ENCODE results near the gene TNFRSF19. TPM values are rescaled to one million over a fixed set of nuclear protein-coding genes. Genes with fewer than 3 reads are reported as not detected.
"Not testable (repeated sequence)": the region's sequence is repeated elsewhere in the genome, so short reads cannot be mapped to it uniquely, and the experiment has no call there.

TNFRSF19 gene, protein sequence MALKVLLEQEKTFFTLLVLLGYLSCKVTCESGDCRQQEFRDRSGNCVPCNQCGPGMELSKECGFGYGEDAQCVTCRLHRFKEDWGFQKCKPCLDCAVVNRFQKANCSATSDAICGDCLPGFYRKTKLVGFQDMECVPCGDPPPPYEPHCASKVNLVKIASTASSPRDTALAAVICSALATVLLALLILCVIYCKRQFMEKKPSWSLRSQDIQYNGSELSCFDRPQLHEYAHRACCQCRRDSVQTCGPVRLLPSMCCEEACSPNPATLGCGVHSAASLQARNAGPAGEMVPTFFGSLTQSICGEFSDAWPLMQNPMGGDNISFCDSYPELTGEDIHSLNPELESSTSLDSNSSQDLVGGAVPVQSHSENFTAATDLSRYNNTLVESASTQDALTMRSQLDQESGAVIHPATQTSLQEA
- total RNA-seq (2021), result 0.13 and 0.24 TPM in 2 replicates
- percentile 18 among the genes with signal in this experiment for Bru-seq, nascent RNA
- BruChase-seq, experiment 1, labeled RNA remaining after a 2-hour chase, result percentile 25 among the genes with signal in this experiment
- BruChase-seq, experiment 2, labeled RNA remaining after a 6-hour chase, result percentile 22 among the genes with signal in this experiment
- long read RNA-seq, partial matches to known transcripts, result 0 of 1 reads
- long read RNA-seq, other reads (novel, unspliced or antisense), result 1 of 1 reads

DNA sequence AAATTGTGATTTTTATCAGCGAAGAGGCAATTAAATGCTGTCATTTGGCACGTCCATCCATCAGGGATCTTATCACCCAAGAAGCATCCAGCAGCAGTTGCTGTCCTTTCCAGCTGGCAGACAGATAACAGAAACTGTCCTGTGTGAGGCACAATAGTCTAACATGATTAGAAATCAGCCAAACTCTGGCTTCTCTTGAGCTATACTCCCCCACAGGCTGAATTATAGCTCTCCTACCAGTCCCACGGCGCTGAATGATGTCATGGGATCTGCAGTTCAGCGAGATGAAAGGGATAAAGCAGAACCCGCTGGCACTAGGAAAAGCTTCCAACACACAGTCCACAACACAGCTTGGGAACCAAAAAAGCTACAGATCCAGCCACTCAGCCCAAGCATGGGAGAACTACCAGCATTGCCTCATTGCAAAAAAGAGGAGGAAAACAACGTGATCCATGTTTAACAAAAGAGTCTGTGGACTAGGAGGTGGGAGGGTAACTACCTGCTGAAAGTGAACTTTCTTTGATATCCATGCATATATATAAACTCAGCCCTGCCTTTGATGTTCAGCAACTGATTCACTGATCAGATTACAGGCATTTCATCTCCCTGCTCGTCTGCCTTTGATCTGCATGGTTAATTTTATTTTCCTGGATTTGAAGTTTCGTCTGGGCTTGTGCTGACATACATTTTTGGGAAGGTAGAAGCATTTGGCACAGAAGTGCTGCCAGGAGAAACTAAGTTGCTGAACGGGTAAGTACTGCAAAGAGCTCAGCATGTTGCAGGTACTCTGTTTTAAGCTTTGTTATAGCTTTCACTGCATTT lies at the start of gene TNFRSF19:
TNFRSF19 (plus strand) TSS at position 314 of the 822 bp plus-strand sequence. CDS start 19,772 bp downstream, outside the sequence.
- CTCF ChIA-PET, result no interaction called here
- POLR2A ChIA-PET (ENCODE audit: unreplicated experiment), result no interaction called here
- BruUV-seq (replicated peaks), result no TSS peak
- Histone ChIP-seq H3F3A (ENCODE audit: insufficient read depth, low read depth) (no peaks in the 10 kb centered on the region), H2AFZ (no peak within 1 kb of the TSS), H3K4me3 (no peak within 1 kb of the TSS), H3K9me3 (ENCODE audit: insufficient read depth, low read depth) (no peaks in the 10 kb centered on the region), H3K27ac (no peak within 1 kb of the TSS), H3K27me3 (ENCODE audit: insufficient read depth, low read depth) (0 out of 2 replicates have a peak, but pooled peaks cover 8% of the 10 kb centered on the region), H3K4me2 (no peak within 1 kb of the TSS), H3K4me1 (replicated peaks; ENCODE audit: insufficient read depth) (no peaks in the 10 kb centered on the region), H3K79me2 (ENCODE audit: low read depth) (no peaks in the 10 kb centered on the region), H3K9me2 (ENCODE audit: insufficient read depth) (no peaks in the 10 kb centered on the region), H4K20me1 (ENCODE audit: insufficient read depth) (no peaks in the 10 kb centered on the region), H3K36me3 (ENCODE audit: low read depth) (no peaks in the 10 kb centered on the region)
- no peak for DNase-seq
- TF ChIP-seq, protein P1, sequence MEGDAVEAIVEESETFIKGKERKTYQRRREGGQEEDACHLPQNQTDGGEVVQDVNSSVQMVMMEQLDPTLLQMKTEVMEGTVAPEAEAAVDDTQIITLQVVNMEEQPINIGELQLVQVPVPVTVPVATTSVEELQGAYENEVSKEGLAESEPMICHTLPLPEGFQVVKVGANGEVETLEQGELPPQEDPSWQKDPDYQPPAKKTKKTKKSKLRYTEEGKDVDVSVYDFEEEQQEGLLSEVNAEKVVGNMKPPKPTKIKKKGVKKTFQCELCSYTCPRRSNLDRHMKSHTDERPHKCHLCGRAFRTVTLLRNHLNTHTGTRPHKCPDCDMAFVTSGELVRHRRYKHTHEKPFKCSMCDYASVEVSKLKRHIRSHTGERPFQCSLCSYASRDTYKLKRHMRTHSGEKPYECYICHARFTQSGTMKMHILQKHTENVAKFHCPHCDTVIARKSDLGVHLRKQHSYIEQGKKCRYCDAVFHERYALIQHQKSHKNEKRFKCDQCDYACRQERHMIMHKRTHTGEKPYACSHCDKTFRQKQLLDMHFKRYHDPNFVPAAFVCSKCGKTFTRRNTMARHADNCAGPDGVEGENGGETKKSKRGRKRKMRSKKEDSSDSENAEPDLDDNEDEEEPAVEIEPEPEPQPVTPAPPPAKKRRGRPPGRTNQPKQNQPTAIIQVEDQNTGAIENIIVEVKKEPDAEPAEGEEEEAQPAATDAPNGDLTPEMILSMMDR (conservative IDR thresholded peaks at IDR 0.05), result no peak
- TF ChIP-seq EZH2 (IDR thresholded peaks at IDR 0.05; ENCODE audit: low read depth), result no peak
- intact Hi-C loops (cut with micrococcal nuclease; ENCODE audit: unreplicated experiment), result loop anchor here (10.0 kb wide), 1 partner anchor 294 kb away; no protein-coding TSS in a partner anchor

DNA sequence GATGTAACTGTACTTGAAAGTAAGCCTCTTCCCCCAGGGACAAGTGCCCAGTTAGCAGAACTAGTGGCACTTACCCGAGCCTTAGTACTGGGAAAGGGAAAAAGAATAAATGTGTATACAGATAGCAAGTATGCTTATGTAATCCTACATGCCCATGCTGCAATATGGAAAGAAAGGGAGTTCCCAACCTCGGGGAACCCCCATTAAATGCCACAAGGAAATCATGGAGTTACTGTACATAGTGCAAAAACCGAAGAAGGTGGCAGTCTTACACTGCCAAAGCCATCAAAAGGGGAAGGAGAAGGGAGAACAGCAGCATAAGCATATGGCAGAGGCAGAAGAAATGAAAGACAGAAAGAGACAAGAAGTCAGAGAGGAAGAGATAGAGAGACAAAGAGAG lies 40.3 kb upstream of the TNFRSF19 start:
- H3F3A ChIP-seq (ENCODE audit: insufficient read depth, low read depth); H3K9me2 ChIP-seq (ENCODE audit: insufficient read depth); H3K27me3 ChIP-seq (ENCODE audit: insufficient read depth, low read depth); H3K4me2 ChIP-seq; POLR2A ChIA-PET (ENCODE audit: unreplicated experiment); H3K4me1 ChIP-seq (replicated peaks; ENCODE audit: insufficient read depth); H4K20me1 ChIP-seq (ENCODE audit: insufficient read depth); H3K36me3 ChIP-seq (ENCODE audit: low read depth); BruUV-seq (replicated peaks); CTCF ChIA-PET; H3K27ac ChIP-seq; DNase-seq; H3K79me2 ChIP-seq (ENCODE audit: low read depth); intact Hi-C loops (cut with micrococcal nuclease; ENCODE audit: unreplicated experiment); H3K9me3 ChIP-seq (ENCODE audit: insufficient read depth, low read depth); H2AFZ ChIP-seq; H3K4me3 ChIP-seq: not testable (repeated sequence)

DNA sequence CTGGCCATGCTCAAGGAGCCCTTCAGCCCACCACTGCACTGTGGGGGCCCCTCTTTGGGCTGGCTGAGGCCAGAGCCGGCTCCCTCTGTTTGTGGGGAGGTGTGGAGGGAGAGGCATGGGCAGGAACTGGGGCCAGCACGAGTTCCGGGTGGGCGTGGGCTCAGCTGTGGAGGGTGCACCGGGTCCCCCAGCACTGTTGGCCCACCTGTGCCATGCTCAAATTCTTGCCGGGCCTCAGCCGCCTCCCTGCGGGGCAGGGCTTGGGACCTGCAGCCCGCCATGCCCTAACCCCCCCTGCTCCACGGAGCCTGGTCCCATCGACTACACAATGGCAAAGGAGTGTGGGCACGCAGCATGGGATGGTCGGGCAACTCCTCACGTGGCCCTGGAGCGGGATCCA lies 38.8 kb upstream of the TNFRSF19 start:
- TF ChIP-seq EZH2 (IDR thresholded peaks at IDR 0.05; ENCODE audit: low read depth), result no peak
- TF ChIP-seq, protein P1 (conservative IDR thresholded peaks at IDR 0.05), result no peak
- Histone ChIP-seq H3K9me3 (ENCODE audit: insufficient read depth, low read depth) (no peaks in the 10 kb centered on the region), H3K36me3 (ENCODE audit: low read depth) (no peaks in the 10 kb centered on the region), H3K4me1 (replicated peaks; ENCODE audit: insufficient read depth) (no peaks in the 10 kb centered on the region), H4K20me1 (ENCODE audit: insufficient read depth) (no peaks in the 10 kb centered on the region), H2AFZ (no peak overlapping the region), H3K27ac (no peak overlapping the region), H3K4me3 (no peak overlapping the region), H3K27me3 (ENCODE audit: insufficient read depth, low read depth) (no peaks in the 10 kb centered on the region), H3K9me2 (ENCODE audit: insufficient read depth) (no peaks in the 10 kb centered on the region), H3K4me2 (no peak overlapping the region), H3F3A (ENCODE audit: insufficient read depth, low read depth) (no peaks in the 10 kb centered on the region), H3K79me2 (ENCODE audit: low read depth) (no peaks in the 10 kb centered on the region)
- intact Hi-C loops (cut with micrococcal nuclease; ENCODE audit: unreplicated experiment), result no loop called here
- no TSS peak for BruUV-seq (replicated peaks)
- DNase-seq, result no peak
- POLR2A ChIA-PET (ENCODE audit: unreplicated experiment), result interaction anchor here (0.6 kb wide), 1 partner anchor 19 kb away, joined by 3 read pairs; no protein-coding TSS in a partner anchor
- CTCF ChIA-PET, result no interaction called here

Data from PC-9 (cell line).